Activated CD4-positive, alpha-beta T cell treated with anti-CD3 and anti-CD28 coated beads, Interleukin-2, amount 50 U/mL, for 24 hours (primary cell): ENCODE measurements around the gene ADAM23.

Experiments used
- DNase-seq, 2 donors: peaks; one replicate each; pipeline ENCODE4 v3.0.0-alpha.2; 2020; ENCODE audit warnings: low read depth in 1 of 2, low spot score in 1 of 2

ADAM23 gene

GRCh38 chr2:206502729-206503128 is 59.4 kb downstream of the ADAM23 start:
- DNase-seq: no peak

GRCh38 chr2:206511283-206511682 is 68.0 kb downstream of the ADAM23 start:
- DNase-seq: no peak

GRCh38 chr2:206512999-206513398 is 69.7 kb downstream of the ADAM23 start:
- DNase-seq: no peak

GRCh38 chr2:206515580-206515979 is 72.2 kb downstream of the ADAM23 start:
- DNase-seq: no peak

- no peak for DNase-seq
Observed at GRCh38 chr2:206518997-206519396, 75.7 kb downstream of the ADAM23 start.

- DNase-seq: no peak
Observed at GRCh38 chr2:206520450-206520849, 77.1 kb downstream of the ADAM23 start.

GRCh38 chr2:206521115-206521514 is 77.8 kb downstream of the ADAM23 start:
- DNase-seq: no peak

- no peak for DNase-seq
Observed at GRCh38 chr2:206521612-206522011, 78.3 kb downstream of the ADAM23 start.

- DNase-seq: no peak
Observed at GRCh38 chr2:206526416-206526815, 83.1 kb downstream of the ADAM23 start.

- DNase-seq: no peak
Observed at GRCh38 chr2:206527153-206527552, 83.8 kb downstream of the ADAM23 start.

- DNase-seq: peak in 1 of 2 donors; percentile 1
Observed at GRCh38 chr2:206530727-206531126, 87.4 kb downstream of the ADAM23 start.

- DNase-seq: no peak
Observed at GRCh38 chr2:206531996-206532543, 88.7 kb downstream of the ADAM23 start.

GRCh38 chr2:206533977-206534376 is 90.6 kb downstream of the ADAM23 start:
- DNase-seq: no peak

GRCh38 chr2:206535260-206535986 is 92.1 kb downstream of the ADAM23 start:
- DNase-seq: no peak

GRCh38 chr2:206540757-206541156 is 97.4 kb downstream of the ADAM23 start:
- no peak for DNase-seq

GRCh38 chr2:206543073-206543472 is 99.7 kb downstream of the ADAM23 start:
- no peak for DNase-seq

- no peak for DNase-seq
Observed at GRCh38 chr2:206548383-206548782, 105.1 kb downstream of the ADAM23 start.

GRCh38 chr2:206555721-206556120 is 112.4 kb downstream of the ADAM23 start:
- no peak for DNase-seq

GRCh38 chr2:206556357-206556949 is 113.1 kb downstream of the ADAM23 start:
- DNase-seq: no peak

- DNase-seq: no peak
Observed at GRCh38 chr2:206557321-206557720, 114.0 kb downstream of the ADAM23 start.

- DNase-seq: no peak
Observed at GRCh38 chr2:206558492-206558891, 115.2 kb downstream of the ADAM23 start.

GRCh38 chr2:206561962-206562361 is 118.6 kb downstream of the ADAM23 start:
- DNase-seq: no peak

- DNase-seq: no peak
Observed at GRCh38 chr2:206562375-206562774, 119.0 kb downstream of the ADAM23 start.
